Measurements from ENCODE around the gene PCDHA1.

DNA sequence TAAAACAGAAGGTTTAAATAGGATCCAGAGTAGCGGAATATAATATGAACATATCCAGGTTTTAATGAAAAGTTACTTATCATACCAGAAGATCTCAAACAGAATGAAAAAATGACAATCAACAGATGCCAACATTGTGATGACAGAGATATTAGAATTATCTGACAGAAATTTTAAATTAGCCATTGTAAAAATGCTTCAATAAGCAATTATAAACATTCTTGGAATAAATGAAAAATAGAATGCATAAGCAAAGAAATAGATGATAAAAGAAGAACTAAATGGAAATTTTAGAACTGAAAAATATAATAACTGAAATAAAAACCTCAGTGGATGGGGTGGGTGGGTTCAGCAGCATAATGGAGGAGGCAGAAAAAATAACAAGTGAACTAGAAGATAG lies 48.5 kb upstream of the PCDHA1 start:
- TF ChIP-seq, protein P1, sequence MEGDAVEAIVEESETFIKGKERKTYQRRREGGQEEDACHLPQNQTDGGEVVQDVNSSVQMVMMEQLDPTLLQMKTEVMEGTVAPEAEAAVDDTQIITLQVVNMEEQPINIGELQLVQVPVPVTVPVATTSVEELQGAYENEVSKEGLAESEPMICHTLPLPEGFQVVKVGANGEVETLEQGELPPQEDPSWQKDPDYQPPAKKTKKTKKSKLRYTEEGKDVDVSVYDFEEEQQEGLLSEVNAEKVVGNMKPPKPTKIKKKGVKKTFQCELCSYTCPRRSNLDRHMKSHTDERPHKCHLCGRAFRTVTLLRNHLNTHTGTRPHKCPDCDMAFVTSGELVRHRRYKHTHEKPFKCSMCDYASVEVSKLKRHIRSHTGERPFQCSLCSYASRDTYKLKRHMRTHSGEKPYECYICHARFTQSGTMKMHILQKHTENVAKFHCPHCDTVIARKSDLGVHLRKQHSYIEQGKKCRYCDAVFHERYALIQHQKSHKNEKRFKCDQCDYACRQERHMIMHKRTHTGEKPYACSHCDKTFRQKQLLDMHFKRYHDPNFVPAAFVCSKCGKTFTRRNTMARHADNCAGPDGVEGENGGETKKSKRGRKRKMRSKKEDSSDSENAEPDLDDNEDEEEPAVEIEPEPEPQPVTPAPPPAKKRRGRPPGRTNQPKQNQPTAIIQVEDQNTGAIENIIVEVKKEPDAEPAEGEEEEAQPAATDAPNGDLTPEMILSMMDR (IDR thresholded peaks at IDR 0.05): no peak
- no peak for TF ChIP-seq POLR2A (IDR thresholded peaks at IDR 0.05)
